HG03045 (cell line): ENCODE measurements around the gene TRAIP.

Source experiments
- ATAC-seq: cut with Tn5 transposase; IDR thresholded peaks from one replicate; pipeline ENCODE4 v1.9.1; 2021; ENCODE audit warnings: mild to moderate bottlenecking, moderate library complexity; ENCODE audit not compliant: unreplicated experiment

TRAIP gene

GRCh38 chr3:49876567-49876966, 20.2 kb upstream of the TRAIP start:
- no peak for ATAC-seq

GRCh38 chr3:49873623-49874022, 17.3 kb upstream of the TRAIP start:
- ATAC-seq = no peak

- no peak for ATAC-seq
Observed at GRCh38 chr3:49872801-49873281, 16.5 kb upstream of the TRAIP start.

GRCh38 chr3:49871531-49872153, 15.3 kb upstream of the TRAIP start:
- ATAC-seq = no peak

GRCh38 chr3:49869525-49870126, 13.3 kb upstream of the TRAIP start, which contains the start of gene CAMKV:
CAMKV (minus strand) TSS chr3:49869906; CDS start chr3:49862388, 7,518 bp downstream.
- ATAC-seq = no peak

GRCh38 chr3:49868862-49869466, 12.6 kb upstream of the TRAIP start:
- no peak for ATAC-seq

GRCh38 chr3:49867871-49868321, 11.5 kb upstream of the TRAIP start:
- ATAC-seq = no peak

- ATAC-seq = no peak
Observed at GRCh38 chr3:49867400-49867799, 11.0 kb upstream of the TRAIP start.

- ATAC-seq = no peak
Observed at GRCh38 chr3:49865198-49865784, 8.9 kb upstream of the TRAIP start.

- ATAC-seq = no peak
Observed at GRCh38 chr3:49864505-49864904, 8.1 kb upstream of the TRAIP start.

- no peak for ATAC-seq
Observed at GRCh38 chr3:49859576-49860305, 3.4 kb upstream of the TRAIP start.

GRCh38 chr3:49855662-49856061, 702 bp downstream of the TRAIP start:
- no peak for ATAC-seq

- ATAC-seq = no peak
Observed at GRCh38 chr3:49845694-49846093, 10.7 kb downstream of the TRAIP start.

GRCh38 chr3:49844464-49845183, 11.7 kb downstream of the TRAIP start:
- no peak for ATAC-seq

GRCh38 chr3:49842843-49843517, 13.4 kb downstream of the TRAIP start:
- no peak for ATAC-seq

GRCh38 chr3:49841806-49842205, 14.6 kb downstream of the TRAIP start:
- ATAC-seq = no peak

- ATAC-seq = no peak
Observed at GRCh38 chr3:49841126-49841696, 15.2 kb downstream of the TRAIP start.

GRCh38 chr3:49840388-49840787, 16.0 kb downstream of the TRAIP start:
- no peak for ATAC-seq

- no peak for ATAC-seq
Observed at GRCh38 chr3:49839193-49839809, 17.1 kb downstream of the TRAIP start.
